Esophagus (tissue), 2 donors: ENCODE measurements around the gene C1orf115. TPM values are rescaled to one million over a fixed set of nuclear protein-coding genes. Genes with fewer than 3 reads are reported as not detected.
A peak's percentile ranks its signal among the peaks of the same experiment; 100 is the strongest.

Experiments
- H3K27ac ChIP-seq, 2 donors: one replicate each; pipeline ENCODE4 v1.5.1; 2013; ENCODE audit warnings: low read depth in 2 of 2, mild to moderate bottlenecking in 2 of 2, inconsistent platforms in 1 of 2, low read length in 1 of 2, moderate library complexity in 1 of 2
- H3K27me3 ChIP-seq, 2 donors: one replicate each; pipeline ENCODE4 v1.6.1; 2013; ENCODE audit warnings: low read length in 2 of 2, control low read depth in 1 of 2, mild to moderate bottlenecking in 1 of 2; ENCODE audit not compliant: insufficient read depth in 2 of 2, control insufficient read depth in 1 of 2
- H3K36me3 ChIP-seq, 2 donors: one replicate each; pipeline ENCODE4 v1.6.1; 2013; ENCODE audit warnings: low read length in 1 of 2; ENCODE audit not compliant: control insufficient read depth in 2 of 2, insufficient read depth in 2 of 2
- H3K4me1 ChIP-seq, 2 donors: one replicate each; pipeline ENCODE4 v1.6.1; 2013; ENCODE audit warnings: low read length in 1 of 2; ENCODE audit not compliant: control insufficient read depth in 2 of 2, insufficient read depth in 2 of 2
- H3K4me3 ChIP-seq, 2 donors: one replicate each; pipeline ENCODE4 v1.5.1; 2013; ENCODE audit warnings: low read length in 2 of 2, mild to moderate bottlenecking in 2 of 2, low read depth in 1 of 2, moderate library complexity in 1 of 2
- H3K9me3 ChIP-seq, 2 donors: one replicate each; pipeline ENCODE4 v1.6.1; 2013; ENCODE audit warnings: mild to moderate bottlenecking in 2 of 2, low read depth in 1 of 2, low read length in 1 of 2, moderate library complexity in 1 of 2; ENCODE audit not compliant: control insufficient read depth in 2 of 2, insufficient read depth in 1 of 2
- WGBS, 2 donors: extraction: QIAGEN DNeasy Blood & Tissue Kit; methylation state at CpG; one replicate each; pipeline ENCODE4 v1.1.7; 2013; 5-methylcytosine and 5-hydroxymethylcytosine counted together
- polyA plus RNA-seq, 2 donors: library from polyadenylated mRNA; stranded (reverse); fragments of 200-250 nt; gene quantifications; one replicate each; pipeline ENCODE4 v1.2.3, GENCODE V29; 2013
- donor health status: healthy with polysubstance abuse.
- donor health status: Bipolar disorder and iron deficiency.

Gene C1orf115, protein sequence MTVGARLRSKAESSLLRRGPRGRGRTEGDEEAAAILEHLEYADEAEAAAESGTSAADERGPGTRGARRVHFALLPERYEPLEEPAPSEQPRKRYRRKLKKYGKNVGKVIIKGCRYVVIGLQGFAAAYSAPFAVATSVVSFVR
- polyA plus RNA-seq = 1 to 10 TPM; 1.9 to 2.6 TPM

DNA sequence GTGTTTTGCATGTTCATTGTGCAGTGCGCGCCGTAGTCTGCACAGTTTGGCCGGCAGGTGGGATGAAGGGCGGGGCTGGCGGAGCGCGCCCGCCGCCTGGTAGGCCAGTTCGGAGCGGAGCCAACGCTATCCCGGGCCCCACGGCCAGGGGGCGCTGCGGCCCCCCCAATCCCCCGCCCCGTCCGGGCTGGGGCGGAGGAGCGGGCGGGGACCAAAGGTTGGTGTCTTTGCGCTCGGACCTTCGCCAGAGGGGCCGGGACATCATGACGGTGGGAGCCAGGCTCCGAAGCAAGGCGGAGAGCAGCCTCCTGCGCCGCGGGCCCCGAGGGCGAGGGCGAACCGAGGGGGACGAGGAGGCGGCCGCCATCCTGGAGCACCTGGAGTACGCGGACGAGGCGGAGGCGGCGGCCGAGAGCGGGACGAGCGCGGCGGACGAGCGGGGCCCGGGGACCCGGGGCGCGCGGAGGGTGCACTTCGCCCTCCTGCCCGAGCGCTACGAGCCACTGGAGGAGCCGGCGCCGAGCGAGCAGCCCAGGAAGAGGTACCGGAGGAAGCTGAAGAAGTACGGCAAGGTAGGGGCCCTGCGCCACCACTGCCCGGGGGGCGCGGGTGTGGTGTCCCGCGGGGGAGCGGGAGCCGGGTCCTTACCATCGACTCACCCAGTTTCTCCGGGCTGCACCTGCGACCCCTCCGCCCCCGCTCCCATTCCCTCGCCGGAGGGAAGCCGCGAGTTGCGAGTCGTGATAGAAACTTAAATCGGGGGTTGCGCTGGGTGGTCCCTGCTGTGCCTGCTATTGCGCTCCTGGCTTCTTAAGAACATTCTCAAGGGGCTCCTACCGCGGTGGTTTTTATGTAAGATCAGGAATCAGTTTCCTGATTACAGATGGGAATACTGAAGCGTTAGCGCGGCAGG lies at the start of gene C1orf115:
Gene C1orf115, plus strand, starts transcription at position 224 of the 913 bp plus-strand sequence. Its CDS starts 40 bp downstream, at position 264.
- Histone ChIP-seq H3K36me3 (no peaks in the 10 kb centered on the region), H3K4me3 (peak within 1 kb of the TSS; percentile 51 to 83), H3K4me1 (peaks cover 0 to 6% of the 10 kb centered on the region in 2 donors), H3K27me3 (no peaks in the 10 kb centered on the region), H3K27ac (no peak within 1 kb of the TSS), H3K9me3 (no peaks in the 10 kb centered on the region)
- WGBS, 2 donors = 4 to 5% methylated on average over 81 to 96 of the region's 96 CpGs

DNA sequence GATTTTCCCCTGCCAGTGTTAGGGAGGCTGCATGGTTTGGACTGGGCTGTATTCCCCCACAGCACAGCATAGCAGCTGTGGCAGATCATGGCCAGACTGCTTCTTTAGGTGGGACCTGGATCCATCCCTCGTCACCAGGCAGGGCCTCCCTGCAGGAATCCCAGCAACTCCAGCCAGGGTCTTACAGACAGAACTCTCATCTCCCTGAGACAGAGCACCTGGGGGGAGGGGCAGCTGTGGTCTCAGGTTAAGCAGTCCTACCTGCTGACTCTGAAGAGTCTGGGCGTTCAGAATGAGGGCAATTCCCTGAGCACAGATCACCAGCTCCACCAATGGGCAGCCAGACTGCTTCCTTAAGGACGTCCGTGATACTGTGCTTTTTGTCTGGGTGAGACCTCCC lies 47.9 kb upstream of the C1orf115 start:
- H3K27ac ChIP-seq = no peak overlapping the region
- 91 to 92% methylated on average over 4 of the region's 4 CpGs for WGBS, 2 donors
- no peak overlapping the region for H3K4me3 ChIP-seq
- no peaks in the 10 kb centered on the region for H3K4me1 ChIP-seq
- H3K36me3 ChIP-seq = no peaks in the 10 kb centered on the region
- no peaks in the 10 kb centered on the region for H3K9me3 ChIP-seq
- no peaks in the 10 kb centered on the region for H3K27me3 ChIP-seq

DNA sequence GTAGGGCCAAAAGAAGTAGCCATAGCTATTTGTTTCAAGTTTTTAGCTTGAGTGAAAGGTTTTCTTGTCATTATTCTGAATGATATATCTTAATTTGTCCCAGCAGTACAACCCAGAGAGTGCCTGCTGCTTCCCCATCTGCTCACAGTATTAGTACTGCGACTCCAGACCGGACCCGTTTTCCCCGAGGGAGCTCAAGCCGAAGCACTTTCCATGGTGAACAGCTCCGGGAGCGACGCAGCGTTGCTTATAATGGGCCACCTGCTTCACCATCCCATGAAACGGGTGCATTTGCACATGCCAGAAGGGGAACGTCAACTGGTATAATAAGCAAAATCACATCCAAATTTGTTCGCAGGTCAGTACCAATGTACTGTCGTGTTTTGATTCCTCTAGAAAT lies 37.2 kb upstream of the C1orf115 start:
- 93 to 94% methylated on average over 13 of the region's 13 CpGs for WGBS, 2 donors
- no peak overlapping the region for H3K27ac ChIP-seq
- no peaks in the 10 kb centered on the region for H3K27me3 ChIP-seq
- H3K36me3 ChIP-seq = peaks cover 0 to 3% of the 10 kb centered on the region in 2 donors
- H3K4me1 ChIP-seq = no peaks in the 10 kb centered on the region
- H3K9me3 ChIP-seq = no peaks in the 10 kb centered on the region
- H3K4me3 ChIP-seq = no peak overlapping the region

DNA sequence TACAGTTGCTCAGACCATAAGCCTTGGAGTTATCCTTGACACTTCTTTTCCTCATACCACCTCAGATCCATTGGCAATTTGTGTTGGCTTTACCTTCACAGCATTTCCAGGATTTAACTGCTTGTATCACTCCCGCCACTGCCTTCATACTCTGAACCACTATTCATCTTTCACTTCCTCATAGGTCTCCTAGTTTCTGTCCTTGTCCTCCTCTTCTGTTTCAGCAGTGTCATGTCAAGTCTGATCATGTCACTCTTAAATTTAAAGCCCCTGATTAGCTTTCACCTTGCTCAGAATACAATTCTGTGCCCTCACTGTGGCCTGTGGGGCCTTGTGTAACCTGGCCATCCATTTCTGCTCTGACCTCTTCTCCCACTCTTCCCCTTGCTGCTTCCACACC lies 34.7 kb upstream of the C1orf115 start:
- Histone ChIP-seq H3K36me3 (peaks cover 0 to 3% of the 10 kb centered on the region in 2 donors), H3K9me3 (no peaks in the 10 kb centered on the region), H3K4me1 (no peaks in the 10 kb centered on the region), H3K27me3 (no peaks in the 10 kb centered on the region), H3K4me3 (no peak overlapping the region), H3K27ac (no peak overlapping the region)
- 85 to 87% methylated on average over 1 of the region's 1 CpG for WGBS, 2 donors

DNA sequence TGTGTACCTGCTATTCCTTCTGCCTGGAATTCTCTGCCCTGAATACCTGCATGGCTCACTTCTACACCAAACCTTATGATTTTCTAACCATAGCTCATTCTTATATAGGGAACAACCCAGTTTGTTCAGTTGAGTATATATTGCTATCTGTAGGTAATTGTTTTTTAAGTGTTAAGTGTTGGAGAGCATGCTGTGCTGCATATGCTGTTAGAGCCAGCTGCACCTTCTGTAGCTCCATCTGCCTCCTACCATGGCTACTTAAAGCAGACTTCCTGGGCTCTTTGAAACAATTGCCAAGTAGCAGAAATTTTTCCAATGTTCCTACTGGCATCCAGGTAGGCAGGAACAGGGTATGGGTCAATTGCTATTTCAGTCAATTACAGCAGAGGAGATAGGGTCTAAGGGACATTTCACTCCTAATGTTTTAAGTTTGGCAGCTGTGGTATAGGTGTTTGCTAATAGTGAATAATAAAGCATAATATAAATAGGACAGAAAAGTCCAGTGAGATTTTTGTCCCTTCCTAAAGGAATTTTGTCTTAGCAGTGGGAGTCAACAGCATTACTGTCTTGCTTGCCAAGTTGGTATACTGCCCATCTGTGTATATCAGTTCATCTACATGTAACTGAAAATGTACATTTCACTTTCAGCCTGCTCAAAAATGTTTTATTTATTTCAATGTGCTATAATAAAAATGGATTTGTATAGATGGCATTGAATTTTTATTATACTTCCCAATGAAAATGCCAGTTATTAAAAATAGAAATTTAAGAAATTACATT lies 34.0 kb upstream of the C1orf115 start:
- H3K27me3 ChIP-seq = no peaks in the 10 kb centered on the region
- no peaks in the 10 kb centered on the region for H3K9me3 ChIP-seq
- no peak overlapping the region for H3K4me3 ChIP-seq
- H3K27ac ChIP-seq = no peak overlapping the region
- H3K4me1 ChIP-seq = no peaks in the 10 kb centered on the region
- H3K36me3 ChIP-seq = peaks cover 0 to 3% of the 10 kb centered on the region in 2 donors

DNA sequence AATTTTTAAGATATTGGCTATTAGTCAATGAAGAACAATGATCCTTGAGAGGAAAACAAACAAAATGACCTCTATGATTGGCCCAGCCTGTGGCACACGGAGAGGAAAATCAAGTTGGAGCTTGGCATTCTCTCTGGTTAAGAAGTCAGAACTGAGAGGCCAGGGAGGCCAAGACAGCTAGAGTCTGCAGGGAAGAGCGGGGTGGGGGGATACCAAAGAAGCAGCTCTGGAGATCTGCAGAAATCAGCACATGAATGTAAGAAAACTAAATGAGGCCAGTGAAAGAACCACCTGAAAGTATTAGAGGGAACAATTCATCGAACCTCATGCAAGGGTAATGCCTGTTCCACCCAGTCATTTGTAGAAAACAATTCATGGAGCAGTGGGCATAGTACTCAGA lies 23.8 kb upstream of the C1orf115 start:
- H3K9me3 ChIP-seq = no peaks in the 10 kb centered on the region
- WGBS, 2 donors = 88 to 89% methylated on average over 3 of the region's 3 CpGs
- peaks cover 0 to 3% of the 10 kb centered on the region in 2 donors for H3K36me3 ChIP-seq
- H3K4me3 ChIP-seq = no peak overlapping the region
- no peak overlapping the region for H3K27ac ChIP-seq
- no peaks in the 10 kb centered on the region for H3K27me3 ChIP-seq
- H3K4me1 ChIP-seq = no peaks in the 10 kb centered on the region

DNA sequence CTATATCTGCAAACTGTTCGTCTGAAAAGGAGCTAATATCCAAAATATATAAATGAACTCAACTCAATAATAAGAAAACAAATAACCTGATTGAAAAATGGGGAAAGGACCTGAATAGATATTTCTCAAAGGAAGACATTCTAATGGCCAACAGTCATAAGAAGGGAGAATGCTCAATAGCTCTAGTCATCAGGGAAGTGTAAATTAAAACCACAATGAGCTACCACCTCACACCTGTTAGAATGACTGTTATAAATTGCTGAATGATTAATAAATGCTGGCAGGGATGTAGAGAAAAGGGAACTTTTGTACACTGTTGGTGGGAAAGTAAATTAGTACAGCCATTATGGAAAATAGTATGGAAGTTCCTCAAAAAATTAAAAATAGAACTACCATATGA lies 21.2 kb upstream of the C1orf115 start:
- WGBS, 2 donors = 77% methylated on average over 1 of the region's 1 CpG

DNA sequence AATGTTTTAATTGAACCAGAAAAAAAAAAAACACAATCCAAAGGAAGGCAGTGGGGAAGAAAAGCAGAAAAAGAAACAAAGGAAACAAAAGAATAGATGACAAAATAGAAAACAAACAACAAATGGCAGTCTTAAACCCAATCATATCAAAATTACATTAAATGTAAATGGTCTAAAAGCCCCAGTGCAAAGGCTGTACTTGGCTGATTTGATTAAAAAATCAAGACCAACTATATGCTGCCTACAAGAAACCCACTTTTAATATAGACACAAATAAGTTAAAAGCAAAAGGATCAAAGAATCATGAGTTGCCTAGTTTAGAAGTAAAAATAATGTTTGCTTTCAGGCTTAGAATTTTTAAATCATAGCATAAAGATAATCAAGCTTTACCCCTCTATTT lies 19.8 kb upstream of the C1orf115 start:
- H3K36me3 ChIP-seq = no peaks in the 10 kb centered on the region
- no peaks in the 10 kb centered on the region for H3K9me3 ChIP-seq
- no peaks in the 10 kb centered on the region for H3K27me3 ChIP-seq
- H3K27ac ChIP-seq = no peak overlapping the region
- H3K4me3 ChIP-seq = no peak overlapping the region
- no peaks in the 10 kb centered on the region for H3K4me1 ChIP-seq

More for the DNA sequence above, 21.2 kb upstream of the C1orf115 start:
- Histone ChIP-seq H3K4me1 (no peaks in the 10 kb centered on the region), H3K27ac (no peak overlapping the region), H3K36me3 (no peaks in the 10 kb centered on the region), H3K9me3 (no peaks in the 10 kb centered on the region), H3K4me3 (no peak overlapping the region), H3K27me3 (no peaks in the 10 kb centered on the region)

DNA sequence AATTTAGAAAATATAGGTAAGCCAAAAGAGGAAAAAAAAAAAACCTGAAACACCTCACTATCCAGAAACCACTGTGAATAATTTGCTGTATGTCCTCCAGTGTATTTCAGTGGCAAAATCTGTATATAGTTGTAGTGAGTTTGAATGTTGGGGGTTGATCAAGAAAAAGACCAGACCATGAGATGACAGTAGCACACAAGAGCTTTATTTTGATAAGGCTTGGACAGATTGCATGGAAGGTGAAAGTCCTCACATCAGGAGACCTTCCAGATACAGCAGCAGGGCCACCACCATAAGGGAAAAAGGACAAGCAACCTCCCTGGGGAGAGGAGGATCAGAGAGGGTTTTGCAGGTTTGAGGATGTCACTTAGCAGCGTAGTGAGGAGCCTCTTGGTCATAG lies 16.2 kb upstream of the C1orf115 start:
- Histone ChIP-seq H3K27me3 (no peaks in the 10 kb centered on the region), H3K27ac (no peak overlapping the region), H3K9me3 (no peaks in the 10 kb centered on the region), H3K4me1 (no peaks in the 10 kb centered on the region), H3K4me3 (no peak overlapping the region), H3K36me3 (no peaks in the 10 kb centered on the region)
- 81 to 82% methylated on average over 1 of the region's 1 CpG for WGBS, 2 donors
